Esophagus squamous epithelium (tissue), 4 donors: ENCODE measurements around the gene ATP6V0A4.

Source experiments
- CTCF ChIP-seq, 6 experiments: fragments of 450-650 bp in 4 of 6; fragments of 200-600 bp in 2 of 6; sonication (generic) in 2 of 6; IDR thresholded peaks; one replicate each; pipeline ENCODE4 v1.5.1; 2016 to 2019; ENCODE audit warnings: antibody characterized with exemption in 6 of 6, mild to moderate bottlenecking in 4 of 6, moderate library complexity in 4 of 6
- POLR2A ChIP-seq, 4 donors: fragments of 450-650 bp; IDR thresholded peaks; one replicate each; pipeline ENCODE4 v1.6.1; 2017; ENCODE audit warnings: antibody characterized with exemption in 4 of 4, mild to moderate bottlenecking in 4 of 4, moderate library complexity in 3 of 4

GRCh38 chr7:138753150-138753518 lies 44.9 kb downstream of the ATP6V0A4 start:
- TF ChIP-seq CTCF (IDR thresholded peaks at IDR 0.05) (no peak), POLR2A (IDR thresholded peaks at IDR 0.05) (no peak)
